Liver (tissue), 9 donors: Measurements from ENCODE around the gene SUCLG2. TPM values are rescaled to one million over a fixed set of nuclear protein-coding genes. Genes with fewer than 3 reads are reported as not detected.

Experiments used
- DNase-seq: peaks from one replicate; pipeline ENCODE4 v3.0.0-alpha.2; 2017; ENCODE audit warnings: low spot score
- H3K27ac ChIP-seq, 2 donors: one replicate each; pipeline ENCODE4 v1.7.0; 2013; ENCODE audit warnings: inconsistent platforms in 2 of 2, low read length in 2 of 2, control low read depth in 1 of 2, low read depth in 1 of 2, mild to moderate bottlenecking in 1 of 2
- H3K27me3 ChIP-seq, 4 donors: one replicate each; pipeline versions ENCODE4 v1.6.1 to v1.7.0; 2013; ENCODE audit warnings: low read length in 3 of 4, inconsistent platforms in 1 of 4, mild to moderate bottlenecking in 1 of 4, moderate library complexity in 1 of 4; ENCODE audit not compliant: control insufficient read depth in 4 of 4, insufficient read depth in 4 of 4
- H3K36me3 ChIP-seq, 4 donors: one replicate each; pipeline versions ENCODE4 v1.6.1 to v1.7.0; 2013; ENCODE audit warnings: low read length in 3 of 4, mild to moderate bottlenecking in 3 of 4, low read depth in 1 of 4, moderate library complexity in 1 of 4; ENCODE audit not compliant: control insufficient read depth in 4 of 4, insufficient read depth in 3 of 4
- H3K4me1 ChIP-seq, 4 donors: one replicate each; pipeline versions ENCODE4 v1.6.1 to v1.7.0; 2013; ENCODE audit warnings: low read length in 3 of 4, mild to moderate bottlenecking in 3 of 4, moderate library complexity in 1 of 4; ENCODE audit not compliant: control insufficient read depth in 4 of 4, insufficient read depth in 4 of 4
- H3K4me3 ChIP-seq, 3 donors: one replicate each; pipeline versions ENCODE4 v1.6.1 to v1.7.0; 2013; ENCODE audit warnings: low read length in 3 of 3, control low read depth in 1 of 3, low read depth in 1 of 3, mild to moderate bottlenecking in 1 of 3
- H3K9ac ChIP-seq, 2 donors: one replicate each; pipeline ENCODE4 v1.7.0; 2013; ENCODE audit warnings: low read length in 2 of 2, mild to moderate bottlenecking in 2 of 2, moderate library complexity in 2 of 2, control low read depth in 1 of 2, low read depth in 1 of 2
- H3K9me3 ChIP-seq, 4 donors: one replicate each; pipeline versions ENCODE4 v1.6.1 to v1.7.0; 2013; ENCODE audit warnings: low read length in 3 of 4; ENCODE audit not compliant: control insufficient read depth in 4 of 4
- ATF3 ChIP-seq: IDR thresholded peaks from 2 replicates; pipeline ENCODE4 v1.6.1; 2016; ENCODE audit warnings: antibody characterized with exemption
- FOXA1 ChIP-seq: IDR thresholded peaks from 2 replicates; pipeline ENCODE4 v1.6.1; 2016; ENCODE audit warnings: antibody characterized with exemption
- FOXA2 ChIP-seq: IDR thresholded peaks from 2 replicates; pipeline ENCODE4 v1.6.1; 2016; ENCODE audit warnings: antibody characterized with exemption
- GABPA ChIP-seq, 2 donors: IDR thresholded peaks in 1 of 2; conservative IDR thresholded peaks in 1 of 2; 2 replicates each; pipeline ENCODE4 v1.6.1; 2016; ENCODE audit warnings: antibody characterized with exemption in 2 of 2, mild to moderate bottlenecking in 1 of 2, moderate library complexity in 1 of 2
- HNF4A ChIP-seq, 2 donors: conservative IDR thresholded peaks; 2 replicates each; pipeline ENCODE4 v1.6.1; 2016; ENCODE audit warnings: antibody characterized with exemption in 2 of 2, mild to moderate bottlenecking in 2 of 2
- NR2F2 ChIP-seq: IDR thresholded peaks from 2 replicates; pipeline ENCODE4 v1.6.1; 2016; ENCODE audit warnings: antibody characterized with exemption
- RAD21 ChIP-seq, 2 donors: IDR thresholded peaks; 2 replicates each; pipeline ENCODE4 v1.6.1; 2016; ENCODE audit warnings: antibody characterized with exemption in 2 of 2, mild to moderate bottlenecking in 2 of 2
- REST ChIP-seq: IDR thresholded peaks from 2 replicates; pipeline ENCODE4 v1.6.1; 2016; ENCODE audit warnings: antibody characterized with exemption, mild to moderate bottlenecking
- RXRA ChIP-seq, 2 donors: IDR thresholded peaks; 2 replicates each; pipeline ENCODE4 v1.6.1; 2017 to 2018; ENCODE audit warnings: antibody characterized with exemption in 2 of 2, mild to moderate bottlenecking in 1 of 2
- SP1 ChIP-seq: IDR thresholded peaks from 2 replicates; pipeline ENCODE4 v1.6.1; 2018; ENCODE audit warnings: antibody characterized with exemption, mild to moderate bottlenecking
- TAF1 ChIP-seq: conservative IDR thresholded peaks from 2 replicates; pipeline ENCODE4 v1.6.1; 2016; ENCODE audit warnings: antibody characterized with exemption, mild to moderate bottlenecking
- YY1 ChIP-seq: IDR thresholded peaks from 2 replicates; pipeline ENCODE4 v1.6.1; 2016; ENCODE audit warnings: antibody characterized with exemption, mild to moderate bottlenecking
- ZBTB33 ChIP-seq: IDR thresholded peaks from 2 replicates; pipeline ENCODE4 v1.6.1; 2016; ENCODE audit warnings: antibody characterized with exemption
- WGBS: extraction: QIAGEN DNeasy Blood & Tissue Kit; methylation state at CpG from one replicate; pipeline ENCODE4 v1.1.7; 2013; 5-methylcytosine and 5-hydroxymethylcytosine counted together
- polyA plus RNA-seq, 2 donors: library from polyadenylated mRNA; stranded (reverse) in 1 of 2; unstranded in 1 of 2; fragments of 200-250 nt in 1 of 2; fragments of >200 nt in 1 of 2; fragmentation: Nextera tagmentation in 1 of 2; extraction: Ambion mirVana in 1 of 2; gene quantifications; one replicate each; pipeline versions ENCODE4 v1.2.1 to v1.2.3, GENCODE V29; 2013 to 2015
- total RNA-seq, 2 donors: library from RNA; depleted of rRNA; stranded (reverse); fragments of >200 nt; gene quantifications; one replicate each; pipeline ENCODE4 v1.2.3, GENCODE V29; 2014
- donor health status: healthy.
- donor health status: healthy.
- donor health status: healthy.
- donor health status: healthy.
- donor health status: healthy.

Gene SUCLG2
- total and polyA plus RNA-seq, 4 donors = 45.3 to 114 (median 92.8) TPM

- TF ChIP-seq ATF3 (no peak), NR2F2 (peak; percentile 60)
- H3K36me3 ChIP-seq = no peaks in the 10 kb centered on the region
- H3K4me1 ChIP-seq = peaks cover 0 to 1% (median 0%) of the 10 kb centered on the region in 4 donors
- no peak overlapping the region for H3K27ac ChIP-seq
- no peaks in the 10 kb centered on the region for H3K9me3 ChIP-seq
- 78% methylated on average over 1 of the region's 1 CpG for WGBS
- no peak for DNase-seq
- H3K4me3 ChIP-seq = no peak overlapping the region
- no peak overlapping the region for H3K9ac ChIP-seq
- no peaks in the 10 kb centered on the region for H3K27me3 ChIP-seq
These were observed 6.7 kb upstream of the SUCLG2 start for GRCh38 chr3:67661089-67661488.

- no peak for DNase-seq
- H3K36me3 ChIP-seq = no peaks in the 10 kb centered on the region
- no peak overlapping the region for H3K9ac ChIP-seq
- TF ChIP-seq TAF1 (no peak), RXRA (IDR thresholded peaks at IDR 0.05) (no peak), SP1 (no peak), ZBTB33 (no peak), RAD21 (IDR thresholded peaks at IDR 0.05) (no peak), GABPA (IDR thresholded peaks at IDR 0.05 in 1 of 2, conservative IDR thresholded peaks at IDR 0.05 in 1 of 2) (no peak), FOXA2 (no peak), REST (no peak), NR2F2 (no peak), YY1 (no peak)
- 85% methylated on average over 5 of the region's 5 CpGs for WGBS
- no peak overlapping the region for H3K4me3 ChIP-seq
- H3K27ac ChIP-seq = no peak overlapping the region
- H3K9me3 ChIP-seq = no peaks in the 10 kb centered on the region
- no peaks in the 10 kb centered on the region for H3K27me3 ChIP-seq
- H3K4me1 ChIP-seq = peaks cover 1 to 22% (median 10%) of the 10 kb centered on the region in 4 donors
These were observed 2.8 kb upstream of the SUCLG2 start for GRCh38 chr3:67657192-67657591.

GRCh38 chr3:67656614-67657013 lies 2.2 kb upstream of the SUCLG2 start:
- 90% methylated on average over 2 of the region's 2 CpGs for WGBS
- Histone ChIP-seq H3K4me1 (peaks cover 1 to 25% (median 10%) of the 10 kb centered on the region in 4 donors), H3K27ac (no peak overlapping the region)

More at GRCh38 chr3:67656614-67657013, 2.2 kb upstream of the SUCLG2 start:
- H3K9ac ChIP-seq = no peak overlapping the region
- no peak for DNase-seq
- H3K9me3 ChIP-seq = no peaks in the 10 kb centered on the region
- TF ChIP-seq ATF3 = no peak
- no peak for TF ChIP-seq FOXA1
- TF ChIP-seq HNF4A (conservative IDR thresholded peaks at IDR 0.05) = no peak
- no peak for TF ChIP-seq SP1
- H3K4me3 ChIP-seq = no peak overlapping the region
- no peaks in the 10 kb centered on the region for H3K36me3 ChIP-seq
- H3K27me3 ChIP-seq = no peaks in the 10 kb centered on the region
